ENCODE data around the gene CTSZ. TPM values are rescaled to one million over a fixed set of nuclear protein-coding genes. Genes with fewer than 3 reads are reported as not detected.

CTSZ gene
- total and polyA plus RNA-seq, 9 donors: 36.7 to 301 (median 85.6) TPM

DNA sequence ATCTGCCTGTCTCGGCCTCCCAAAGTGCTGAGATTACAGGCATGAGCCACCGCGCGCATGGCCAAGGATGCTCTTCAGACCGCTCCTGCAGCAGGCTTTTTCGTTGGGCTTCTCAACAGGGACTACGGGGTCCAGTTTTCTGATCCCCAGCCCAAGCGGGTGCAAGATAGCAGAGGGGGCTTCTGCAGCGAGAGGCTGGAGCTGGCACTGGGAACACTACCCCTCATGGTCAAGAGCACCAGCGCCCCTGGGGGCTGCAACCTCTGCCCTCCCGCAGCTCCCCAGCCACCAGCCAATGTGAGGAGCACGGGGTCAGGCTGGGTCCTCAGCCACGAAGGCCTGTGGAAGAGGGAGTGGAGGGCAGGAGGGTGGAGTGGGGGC lies 6.0 kb downstream of the CTSZ start:
- Histone ChIP-seq H3K36me3 (no peaks in the 10 kb centered on the region), H3K27ac (no peak overlapping the region), H3K4me3 (no peak overlapping the region), H3K27me3 (no peaks in the 10 kb centered on the region), H3K9me3 (no peaks in the 10 kb centered on the region), H3K4me1 (ENCODE audit: insufficient read depth) (peaks cover 6% of the 10 kb centered on the region)
- 87 to 88% (median 88%) methylated on average over 13 of the region's 13 CpGs for WGBS, 3 donors
- intact Hi-C loops (cut with DNase I): loop anchor here in 1 of 4 donors (10.0 kb wide), 1 partner anchor 106 kb away; no protein-coding TSS in a partner anchor
- no peak for TF ChIP-seq EP300 (IDR thresholded peaks at IDR 0.05)
- TF ChIP-seq POLR2A (IDR thresholded peaks at IDR 0.05): no peak
- TF ChIP-seq, protein P1, sequence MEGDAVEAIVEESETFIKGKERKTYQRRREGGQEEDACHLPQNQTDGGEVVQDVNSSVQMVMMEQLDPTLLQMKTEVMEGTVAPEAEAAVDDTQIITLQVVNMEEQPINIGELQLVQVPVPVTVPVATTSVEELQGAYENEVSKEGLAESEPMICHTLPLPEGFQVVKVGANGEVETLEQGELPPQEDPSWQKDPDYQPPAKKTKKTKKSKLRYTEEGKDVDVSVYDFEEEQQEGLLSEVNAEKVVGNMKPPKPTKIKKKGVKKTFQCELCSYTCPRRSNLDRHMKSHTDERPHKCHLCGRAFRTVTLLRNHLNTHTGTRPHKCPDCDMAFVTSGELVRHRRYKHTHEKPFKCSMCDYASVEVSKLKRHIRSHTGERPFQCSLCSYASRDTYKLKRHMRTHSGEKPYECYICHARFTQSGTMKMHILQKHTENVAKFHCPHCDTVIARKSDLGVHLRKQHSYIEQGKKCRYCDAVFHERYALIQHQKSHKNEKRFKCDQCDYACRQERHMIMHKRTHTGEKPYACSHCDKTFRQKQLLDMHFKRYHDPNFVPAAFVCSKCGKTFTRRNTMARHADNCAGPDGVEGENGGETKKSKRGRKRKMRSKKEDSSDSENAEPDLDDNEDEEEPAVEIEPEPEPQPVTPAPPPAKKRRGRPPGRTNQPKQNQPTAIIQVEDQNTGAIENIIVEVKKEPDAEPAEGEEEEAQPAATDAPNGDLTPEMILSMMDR (IDR thresholded peaks at IDR 0.05): no peak
- no peak for DNase-seq

DNA sequence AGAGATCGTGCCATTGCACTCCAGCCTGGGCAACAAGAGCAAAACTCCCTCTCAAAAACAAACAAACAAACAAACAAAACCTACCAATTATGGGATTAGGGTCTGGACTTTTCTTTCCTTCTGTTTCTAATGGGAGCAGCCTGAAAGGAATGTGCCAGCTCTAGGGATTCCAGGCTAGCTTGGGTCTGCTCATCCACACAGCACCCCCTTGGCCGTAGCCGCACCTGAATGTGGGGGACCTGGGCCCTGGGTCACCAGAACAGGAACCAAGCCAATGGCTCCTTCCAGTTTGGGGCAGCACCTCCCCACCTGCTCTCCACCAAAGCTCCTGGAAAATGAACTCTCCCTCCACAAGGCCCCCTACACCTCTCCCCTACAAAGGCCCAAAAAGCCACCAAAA lies 6.7 kb downstream of the CTSZ start:
- 65 to 78% (median 67%) methylated on average over 3 of the region's 3 CpGs for WGBS, 3 donors
- H3K9me3 ChIP-seq: no peaks in the 10 kb centered on the region
- H3K27ac ChIP-seq: no peak overlapping the region
- TF ChIP-seq, protein P1 (IDR thresholded peaks at IDR 0.05): no peak
- TF ChIP-seq EP300 (IDR thresholded peaks at IDR 0.05): no peak
- no peak for TF ChIP-seq POLR2A (IDR thresholded peaks at IDR 0.05)
- no peak for DNase-seq
- H3K4me1 ChIP-seq (ENCODE audit: insufficient read depth): peaks cover 2% of the 10 kb centered on the region
- no peaks in the 10 kb centered on the region for H3K27me3 ChIP-seq
- intact Hi-C loops (cut with DNase I): loop anchor here in 1 of 4 donors (10.0 kb wide), 1 partner anchor 106 kb away; no protein-coding TSS in a partner anchor
- no peak overlapping the region for H3K4me3 ChIP-seq
- H3K36me3 ChIP-seq: no peaks in the 10 kb centered on the region

DNA sequence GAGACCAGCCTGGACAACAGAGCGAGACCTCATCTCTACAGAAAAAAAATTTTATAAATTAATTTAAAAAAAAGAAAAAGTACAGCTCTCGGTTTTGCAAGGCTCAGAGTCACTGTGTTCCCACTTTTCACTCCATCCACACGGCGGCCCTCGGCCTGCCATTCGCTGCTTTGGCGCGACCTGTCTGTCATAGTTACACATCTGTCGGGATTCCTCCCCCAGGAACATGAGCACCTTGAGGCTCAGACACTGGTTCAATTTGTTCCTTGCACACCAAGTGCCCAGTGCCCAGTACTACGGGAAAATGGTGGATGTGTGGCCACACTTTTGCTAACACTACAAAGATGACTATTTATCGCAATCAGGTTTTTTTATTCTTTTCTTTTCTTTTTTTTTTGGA lies 8.4 kb downstream of the CTSZ start:
- Histone ChIP-seq H3K27ac (no peak overlapping the region), H3K36me3 (no peaks in the 10 kb centered on the region), H3K4me3 (no peak overlapping the region), H3K27me3 (no peaks in the 10 kb centered on the region), H3K9me3 (no peaks in the 10 kb centered on the region), H3K4me1 (ENCODE audit: insufficient read depth) (no peaks in the 10 kb centered on the region)
- no peak for TF ChIP-seq EP300 (IDR thresholded peaks at IDR 0.05)
- 85 to 95% (median 91%) methylated on average over 11 of the region's 11 CpGs for WGBS, 3 donors
- intact Hi-C loops (cut with DNase I): loop anchor here in 1 of 4 donors (5.0 kb wide), 1 partner anchor 61 kb away; no protein-coding TSS in a partner anchor
- DNase-seq: no peak

DNA sequence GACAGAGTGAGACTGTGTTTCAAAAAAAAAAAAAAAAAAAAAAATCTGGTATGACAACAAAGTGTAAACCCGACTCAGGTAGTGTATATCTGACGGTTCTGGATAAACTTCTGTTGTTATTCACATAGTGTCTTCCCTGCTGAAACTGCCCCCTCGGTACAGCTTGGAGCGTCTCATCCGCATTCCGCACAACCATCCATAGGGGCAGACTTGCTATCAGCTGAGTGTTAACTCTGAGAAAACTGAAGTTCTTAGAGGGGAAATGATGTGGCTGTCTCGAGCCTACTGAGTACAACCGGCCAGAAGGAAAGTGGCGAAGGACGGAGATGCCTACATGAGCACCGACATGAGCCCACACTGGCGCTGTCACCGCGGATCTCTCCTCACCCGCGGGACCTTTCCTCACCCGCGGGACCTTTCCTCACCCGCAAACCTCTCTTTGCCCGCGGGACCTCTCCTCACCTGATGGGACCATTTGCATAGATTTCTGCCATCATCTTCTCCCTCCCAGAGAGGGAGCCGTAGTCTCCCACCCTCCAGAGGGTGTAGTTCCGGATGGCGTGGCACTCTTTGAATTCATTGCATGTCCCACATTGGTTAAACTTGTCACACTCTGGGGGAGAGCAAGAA lies 9.8 kb downstream of the CTSZ start:
- H3K4me3 ChIP-seq: no peak overlapping the region
- H3K4me1 ChIP-seq (ENCODE audit: insufficient read depth): no peaks in the 10 kb centered on the region
- TF ChIP-seq, protein P1 (IDR thresholded peaks at IDR 0.05): no peak
- TF ChIP-seq EP300 (IDR thresholded peaks at IDR 0.05) (no peak), POLR2A (IDR thresholded peaks at IDR 0.05) (no peak)
- H3K27me3 ChIP-seq: no peaks in the 10 kb centered on the region
- no peaks in the 10 kb centered on the region for H3K36me3 ChIP-seq
- no peak overlapping the region for H3K27ac ChIP-seq
- 88 to 93% (median 90%) methylated on average over 24 of the region's 24 CpGs for WGBS, 3 donors
- no peaks in the 10 kb centered on the region for H3K9me3 ChIP-seq
- intact Hi-C loops (cut with DNase I): loop anchor here in 1 of 4 donors (5.0 kb wide), 1 partner anchor 60 kb away; no protein-coding TSS in a partner anchor
- DNase-seq: no peak

DNA sequence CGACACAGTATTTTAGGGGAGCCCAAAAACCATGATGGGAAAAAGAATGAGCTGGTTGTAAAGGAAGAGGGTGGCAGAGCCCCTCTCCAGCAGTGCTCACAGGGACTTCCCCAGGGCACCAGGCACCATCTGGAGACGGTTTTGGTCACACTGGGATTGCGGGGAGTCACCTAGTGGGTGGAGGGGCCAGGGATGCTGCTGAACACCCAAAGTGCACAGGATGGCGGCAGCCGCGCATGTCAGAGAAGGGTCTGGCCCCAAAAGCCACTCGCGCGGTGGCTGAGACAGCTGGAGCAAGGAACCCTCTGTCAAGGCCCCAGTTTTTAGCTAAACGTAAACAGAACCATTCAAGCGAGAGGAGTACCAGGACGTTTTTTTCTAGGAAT lies 10.8 kb downstream of the CTSZ start:
- no peak for DNase-seq
- intact Hi-C loops (cut with DNase I): loop anchor here in 1 of 4 donors (5.0 kb wide), 1 partner anchor 59 kb away; no protein-coding TSS in a partner anchor
- H3K4me3 ChIP-seq: no peak overlapping the region
- TF ChIP-seq, protein P1 (IDR thresholded peaks at IDR 0.05): no peak
- TF ChIP-seq EP300 (IDR thresholded peaks at IDR 0.05) (no peak), POLR2A (IDR thresholded peaks at IDR 0.05) (no peak)
- H3K27me3 ChIP-seq: no peaks in the 10 kb centered on the region
- H3K4me1 ChIP-seq (ENCODE audit: insufficient read depth): no peaks in the 10 kb centered on the region
- H3K36me3 ChIP-seq: no peaks in the 10 kb centered on the region
- no peaks in the 10 kb centered on the region for H3K9me3 ChIP-seq
- H3K27ac ChIP-seq: no peak overlapping the region
- 71 to 78% (median 71%) methylated on average over 12 of the region's 12 CpGs for WGBS, 3 donors
